GM23248 (cell line): ENCODE data around the gene SLC35G6. TPM values are rescaled to one million over a fixed set of nuclear protein-coding genes. Genes with fewer than 3 reads are reported as not detected.

Source experiments
- DNase-seq: peaks from one replicate; pipeline ENCODE4 v3.0.0-alpha.2; 2015
- H2AFZ ChIP-seq: fragments of 200-600 bp; sonication (generic); 2 replicates; pipeline ENCODE4 v1.6.1; 2016; ENCODE audit warnings: antibody characterized with exemption
- H3F3A ChIP-seq: fragments of 200-600 bp; sonication (generic); 2 replicates; pipeline ENCODE4 v1.6.1; 2016; ENCODE audit warnings: mild to moderate bottlenecking, antibody characterized with exemption, mixed run types; ENCODE audit not compliant: insufficient read depth
- H3K27ac ChIP-seq: fragments of 200-600 bp; sonication (generic); 2 replicates; pipeline ENCODE4 v1.5.1; 2016; ENCODE audit warnings: mild to moderate bottlenecking
- H3K27me3 ChIP-seq: fragments of 200-600 bp; sonication (generic); replicated peaks from 2 replicates; pipeline ENCODE4 v1.6.1; 2016; ENCODE audit warnings: mild to moderate bottlenecking; ENCODE audit not compliant: insufficient read depth
- H3K36me3 ChIP-seq: fragments of 200-600 bp; sonication (generic); 2 replicates; pipeline ENCODE4 v1.6.1; 2016; ENCODE audit warnings: low read depth, mild to moderate bottlenecking
- H3K4me1 ChIP-seq: fragments of 200-600 bp; sonication (generic); 2 replicates; pipeline ENCODE4 v1.6.1; 2016; ENCODE audit warnings: mild to moderate bottlenecking; ENCODE audit not compliant: insufficient read depth
- H3K4me2 ChIP-seq: fragments of 200-600 bp; sonication (generic); one replicate; pipeline ENCODE4 v1.6.1; 2016; ENCODE audit warnings: mild to moderate bottlenecking; ENCODE audit not compliant: unreplicated experiment
- H3K4me3 ChIP-seq: fragments of 200-600 bp; sonication (generic); 2 replicates; pipeline ENCODE4 v1.5.1; 2016; ENCODE audit warnings: mild to moderate bottlenecking
- H3K79me2 ChIP-seq: fragments of 200-600 bp; sonication (generic); 2 replicates; pipeline ENCODE4 v1.6.1; 2016; ENCODE audit warnings: mild to moderate bottlenecking; ENCODE audit not compliant: insufficient read depth
- H3K9ac ChIP-seq: fragments of 200-600 bp; sonication (generic); 2 replicates; pipeline ENCODE4 v1.6.1; 2016; ENCODE audit warnings: mild to moderate bottlenecking
- H3K9me2 ChIP-seq: fragments of 200-600 bp; sonication (generic); 2 replicates; pipeline ENCODE4 v1.6.1; 2016; ENCODE audit warnings: mixed run types, mild to moderate bottlenecking, moderate library complexity; ENCODE audit not compliant: insufficient read depth
- H3K9me3 ChIP-seq: fragments of 200-600 bp; sonication (generic); one replicate; pipeline ENCODE4 v1.6.1; 2017; ENCODE audit warnings: low read depth
- H4K20me1 ChIP-seq: fragments of 200-600 bp; sonication (generic); 2 replicates; pipeline ENCODE4 v1.6.0; 2016; ENCODE audit not compliant: insufficient read depth
- EZH2 ChIP-seq: fragments of 200-600 bp; sonication (generic); IDR thresholded peaks from 2 replicates; pipeline ENCODE4 v1.6.1; 2018; ENCODE audit warnings: antibody characterized with exemption, mild to moderate bottlenecking; ENCODE audit not compliant: insufficient read depth, poor library complexity, severe bottlenecking
- EZH2phosphoT487 ChIP-seq: fragments of 200-600 bp; sonication (generic); IDR thresholded peaks from 2 replicates; pipeline ENCODE4 v1.6.1; 2018; ENCODE audit warnings: antibody characterized with exemption, moderate library complexity, mild to moderate bottlenecking, low read depth; ENCODE audit not compliant: insufficient read depth
- WGBS, 2 experiments: methylation state at CpG; one replicate each; pipeline ENCODE4 v1.1.6; 2015 to 2017; ENCODE audit warnings: low lambda C conversion rate in 2 of 2, low coverage in 1 of 2; ENCODE audit errors: missing lambda C conversion rate in 2 of 2; 5-methylcytosine and 5-hydroxymethylcytosine counted together
- in situ Hi-C: fragments of 300-500 bp; cut with MboI; formaldehyde crosslinking; loops from 2 replicates; pipeline ENCODE4 v1.15.0; 2020
- polyA plus RNA-seq: library from polyadenylated mRNA; unstranded; fragments of >200 nt; fragmentation: Nextera tagmentation; extraction: Ambion mirVana; gene quantifications from 2 replicates; pipeline ENCODE4 v1.2.1, GENCODE V29; 2016
- total RNA-seq: library from RNA; depleted of rRNA; stranded (reverse); fragments of >200 nt; shearing (Covaris generic); gene quantifications from 2 replicates; pipeline ENCODE4 v1.2.3, GENCODE V29; 2014

SLC35G6 gene
- total and polyA plus RNA-seq, 2 experiments from 2014 or later = 0.14 TPM; not detected in 1

DNA sequence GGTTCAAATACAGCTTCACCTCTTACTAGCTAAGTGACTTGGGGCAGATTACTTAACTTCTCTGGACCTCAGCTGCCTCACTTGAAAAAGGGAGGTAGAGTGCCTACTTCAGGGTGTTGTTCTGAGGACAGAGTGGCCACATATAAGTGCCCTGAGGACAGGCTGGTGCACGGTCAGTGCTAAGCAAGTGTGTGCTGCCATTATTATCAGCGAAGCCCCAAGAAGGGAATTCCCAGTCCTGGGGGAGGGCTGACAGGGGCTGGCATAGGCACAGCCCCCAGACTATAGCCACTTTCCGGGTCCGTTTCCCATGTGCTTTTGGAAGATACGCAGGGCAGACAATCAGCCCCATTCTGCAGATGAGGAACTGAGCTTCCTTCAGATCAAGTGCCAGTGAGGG lies 4.3 kb upstream of the SLC35G6 start:
- no peak for DNase-seq
- H3F3A ChIP-seq = peaks cover 47% of the 10 kb centered on the region
- H3K9me3 ChIP-seq = no peaks in the 10 kb centered on the region
- peaks cover 31% of the 10 kb centered on the region for H3K4me1 ChIP-seq
- 44 to 59% methylated on average over 5 of the region's 5 CpGs for WGBS, 2 experiments
- H3K79me2 ChIP-seq = peaks cover 97% of the 10 kb centered on the region
- no peaks in the 10 kb centered on the region for H3K27me3 ChIP-seq
- no peaks in the 10 kb centered on the region for H3K36me3 ChIP-seq
- H3K4me2 ChIP-seq = peak overlapping the region; percentile 98
- in situ Hi-C loops = no loop called here
- peaks cover 5% of the 10 kb centered on the region; the same call in 1 of the 2 replicates for H4K20me1 ChIP-seq
- H2AFZ ChIP-seq = no peak overlapping the region
- H3K9ac ChIP-seq = peak overlapping the region; percentile 99
- no peaks in the 10 kb centered on the region for H3K9me2 ChIP-seq
- TF ChIP-seq EZH2phosphoT487 (no peak), EZH2 (no peak)
- peak overlapping the region; percentile 79 for H3K4me3 ChIP-seq
- peak overlapping the region; percentile 99 for H3K27ac ChIP-seq

DNA sequence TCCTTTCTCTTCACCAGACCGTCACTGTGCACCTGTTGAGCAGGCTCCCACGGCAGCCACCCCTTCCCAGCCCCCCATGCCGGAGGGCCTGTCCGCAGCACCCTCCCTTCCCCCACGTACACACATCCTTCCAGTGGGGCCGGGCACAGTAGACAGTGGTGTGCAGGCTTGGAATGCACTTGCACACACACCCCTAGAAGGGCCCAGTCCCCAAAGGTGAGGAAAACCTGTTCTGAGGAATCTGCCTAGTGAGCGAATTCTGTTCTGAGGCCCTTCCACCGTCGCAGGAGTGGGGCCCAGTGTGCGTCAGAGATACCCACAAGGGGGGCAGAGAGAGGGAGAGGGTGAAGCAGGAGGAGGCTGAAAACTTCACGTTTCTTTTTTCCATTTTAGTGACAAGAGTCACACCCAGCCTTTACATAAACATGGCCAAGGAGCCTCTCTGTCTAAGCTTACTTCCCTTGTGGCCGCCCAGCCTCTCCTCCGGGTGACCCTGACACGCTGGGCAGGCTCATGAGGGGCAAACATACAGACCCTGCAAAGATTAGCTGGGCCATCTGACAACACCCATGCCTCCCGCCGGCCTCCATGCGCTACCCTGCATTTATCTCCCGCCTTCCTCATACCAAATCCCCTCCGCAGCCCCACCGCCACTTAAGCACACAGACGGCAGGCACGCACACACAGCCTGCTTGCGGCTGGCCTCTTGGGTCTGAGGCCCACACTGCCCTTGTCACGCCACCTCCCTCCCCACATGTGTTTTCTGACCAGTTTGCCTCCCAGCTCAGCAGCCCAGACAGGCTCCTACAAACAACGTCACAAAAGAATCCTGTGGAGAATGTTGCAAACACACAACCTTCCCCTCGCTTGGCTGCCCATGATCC lies 3.6 kb upstream of the SLC35G6 start:
- Histone ChIP-seq H3K27ac (peak overlapping the region; percentile 99), H3K4me2 (peak overlapping the region; percentile 98), H3K9ac (peak overlapping the region; percentile 99), H3K9me2 (no peaks in the 10 kb centered on the region), H3K9me3 (no peaks in the 10 kb centered on the region), H2AFZ (no peak overlapping the region), H3K36me3 (no peaks in the 10 kb centered on the region), H3K27me3 (no peaks in the 10 kb centered on the region), H3F3A (peaks cover 47% of the 10 kb centered on the region), H4K20me1 (peaks cover 5% of the 10 kb centered on the region; the same call in 1 of the 2 replicates), H3K4me1 (peaks cover 31% of the 10 kb centered on the region), H3K4me3 (peak overlapping the region; percentile 79), H3K79me2 (peaks cover 94% of the 10 kb centered on the region)
- peak; percentile 92 for DNase-seq
- 6 to 10% methylated on average over 26 of the region's 26 CpGs for WGBS, 2 experiments
- in situ Hi-C loops = no loop called here
- no peak for TF ChIP-seq EZH2phosphoT487
- no peak for TF ChIP-seq EZH2

DNA sequence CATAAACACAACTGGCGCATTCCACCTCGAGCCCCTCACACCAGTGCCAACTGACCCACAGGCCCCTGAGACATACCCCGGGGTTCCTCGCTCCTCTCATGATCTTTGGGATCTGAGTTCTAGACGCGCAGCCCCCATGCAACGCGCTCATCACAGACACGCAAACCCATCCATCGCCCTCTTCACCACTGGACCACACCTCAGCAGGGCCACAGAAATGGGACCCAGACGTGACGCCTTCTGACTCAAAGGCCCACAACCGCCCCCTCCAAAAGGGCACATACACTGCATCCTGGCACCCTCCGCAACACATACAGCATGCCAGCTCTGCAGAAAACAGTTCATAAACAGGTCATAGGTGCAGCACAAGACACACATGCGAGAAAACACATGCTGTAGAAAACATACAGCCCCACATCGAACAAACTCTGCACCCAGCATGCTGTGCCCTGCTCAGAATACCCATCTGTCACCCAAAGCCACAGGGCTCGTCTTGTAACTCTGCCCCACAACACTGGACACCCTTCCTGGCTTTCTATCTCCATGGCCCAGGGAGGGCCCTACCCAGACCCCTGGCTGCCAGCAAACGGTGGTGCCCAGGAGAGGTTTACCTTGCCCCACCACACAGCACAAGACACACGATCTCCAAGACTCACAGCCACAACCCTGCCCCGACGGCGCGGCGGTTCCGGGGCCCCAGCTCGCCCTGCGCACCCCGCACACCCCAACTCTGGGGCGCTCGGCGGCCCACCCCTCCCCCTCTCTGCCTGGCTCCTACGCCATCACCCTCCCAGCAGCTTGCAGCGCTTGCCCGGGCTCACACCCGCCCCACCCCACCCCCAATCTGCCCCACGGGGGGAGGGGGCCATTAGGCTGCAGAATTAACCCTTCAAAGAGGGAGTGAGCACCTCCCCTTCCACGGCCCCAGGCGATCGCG lies 2.7 kb upstream of the SLC35G6 start:
- TF ChIP-seq EZH2 = no peak
- TF ChIP-seq EZH2phosphoT487 = no peak
- peaks cover 93% of the 10 kb centered on the region for H3K79me2 ChIP-seq
- DNase-seq = peak; percentile 76
- no peaks in the 10 kb centered on the region for H3K27me3 ChIP-seq
- no peaks in the 10 kb centered on the region for H3K36me3 ChIP-seq
- peak overlapping the region; percentile 79 for H3K4me3 ChIP-seq
- no peak overlapping the region for H2AFZ ChIP-seq
- H3K9ac ChIP-seq = peak overlapping the region; percentile 99
- H3K9me3 ChIP-seq = no peaks in the 10 kb centered on the region
- H3K27ac ChIP-seq = peak overlapping the region; percentile 99
- peaks cover 5% of the 10 kb centered on the region; the same call in 1 of the 2 replicates for H4K20me1 ChIP-seq
- H3K4me2 ChIP-seq = peak overlapping the region; percentile 98
- peaks cover 31% of the 10 kb centered on the region for H3K4me1 ChIP-seq
- H3F3A ChIP-seq = peaks cover 45% of the 10 kb centered on the region
- in situ Hi-C loops = no loop called here
- no peaks in the 10 kb centered on the region for H3K9me2 ChIP-seq
- WGBS, 2 experiments = 2 to 4% methylated on average over 24 to 39 of the region's 40 CpGs
